GM12891 (cell line): ENCODE results near the gene DCDC1.

Experiments
- PAX5 ChIP-seq: IDR thresholded peaks from 2 replicates; pipeline ENCODE4 v1.6.1; 2011; ENCODE audit warnings: low read length, moderate library complexity, mild to moderate bottlenecking; ENCODE audit not compliant: insufficient read depth, severe bottlenecking
- POLR2A ChIP-seq: IDR thresholded peaks from 2 replicates; pipeline ENCODE4 v1.6.1; 2011; ENCODE audit warnings: low read depth, low read length, control low read depth
- POLR2AphosphoS5 ChIP-seq: IDR thresholded peaks from 2 replicates; pipeline ENCODE4 v1.6.1; 2011; ENCODE audit warnings: low read depth, low read length, control low read depth
- POU2F2 ChIP-seq: IDR thresholded peaks from 2 replicates; pipeline ENCODE4 v1.6.1; 2011; ENCODE audit warnings: low read depth, mild to moderate bottlenecking, control low read depth, low read length, moderate library complexity
- SPI1 ChIP-seq: IDR thresholded peaks from 2 replicates; pipeline ENCODE4 v1.6.1; 2011; ENCODE audit warnings: low read depth, low read length, control low read depth
- TAF1 ChIP-seq: IDR thresholded peaks from 2 replicates; pipeline ENCODE4 v1.6.1; 2011; ENCODE audit warnings: low read depth, low read length, control low read depth

GRCh38 chr11:30921811-30922210 is 447.7 kb downstream of the DCDC1 start:
- TF ChIP-seq TAF1, result no peak
- no peak for TF ChIP-seq POLR2A
- no peak for TF ChIP-seq POLR2AphosphoS5
- no peak for TF ChIP-seq SPI1
- no peak for TF ChIP-seq PAX5
- no peak for TF ChIP-seq POU2F2
